GM23338 (cell line): ENCODE data around the gene FBRSL1. TPM values are rescaled to one million over a fixed set of nuclear protein-coding genes. Genes with fewer than 3 reads are reported as not detected.

Source experiments
- ATAC-seq: fragments of 200-7000 bp; cut with Tn5 transposase; 3 replicates; pipeline ENCODE4 v1.9.1; 2020
- DNase-seq: peaks from one replicate; pipeline ENCODE4 v3.0.0-alpha.2; 2015; ENCODE audit warnings: low spot score
- H2AFZ ChIP-seq: fragments of 200-600 bp; sonication (generic); 2 replicates; pipeline ENCODE4 v1.8.0; 2016; ENCODE audit warnings: antibody characterized with exemption, mild to moderate bottlenecking, moderate library complexity
- H3F3A ChIP-seq: fragments of 200-600 bp; sonication (generic); replicated peaks from 2 replicates; pipeline ENCODE4 v1.8.0; 2017; ENCODE audit warnings: antibody characterized with exemption, mixed run types, low read depth
- H3K27ac ChIP-seq: fragments of 200-600 bp; sonication (generic); 2 replicates; pipeline ENCODE4 v1.6.1; 2016; ENCODE audit warnings: low read depth
- H3K27me3 ChIP-seq: fragments of 200-600 bp; sonication (generic); 2 replicates; pipeline ENCODE4 v1.8.0; 2016; ENCODE audit warnings: mild to moderate bottlenecking, mixed run types, moderate library complexity; ENCODE audit not compliant: insufficient read depth
- H3K36me3 ChIP-seq: fragments of 200-600 bp; sonication (generic); 2 replicates; pipeline ENCODE4 v1.8.0; 2016; ENCODE audit warnings: mild to moderate bottlenecking; ENCODE audit not compliant: insufficient read depth
- H3K4me1 ChIP-seq: fragments of 200-600 bp; sonication (generic); 2 replicates; pipeline ENCODE4 v1.8.0; 2016; ENCODE audit warnings: mild to moderate bottlenecking, moderate library complexity; ENCODE audit not compliant: insufficient read depth
- H3K4me2 ChIP-seq: fragments of 200-600 bp; sonication (generic); 2 replicates; pipeline ENCODE4 v1.7.1; 2017; ENCODE audit warnings: mixed run types
- H3K4me3 ChIP-seq: fragments of 200-600 bp; sonication (generic); 2 replicates; pipeline ENCODE4 v1.6.1; 2016; ENCODE audit warnings: mixed run types
- H3K79me2 ChIP-seq: fragments of 200-600 bp; sonication (generic); replicated peaks from 2 replicates; pipeline ENCODE4 v1.8.0; 2017; ENCODE audit warnings: mild to moderate bottlenecking; ENCODE audit not compliant: insufficient read depth
- H3K9me2 ChIP-seq: fragments of 200-600 bp; sonication (generic); 2 replicates; pipeline ENCODE4 v1.8.0; 2017; ENCODE audit not compliant: insufficient read depth
- H4K20me1 ChIP-seq: fragments of 200-600 bp; sonication (generic); replicated peaks from 2 replicates; pipeline ENCODE4 v1.8.0; 2017; ENCODE audit warnings: mild to moderate bottlenecking; ENCODE audit not compliant: insufficient read depth
- H3K27ac Mint-ChIP-seq: 2 replicates; pipeline ENCODE4 v1.8.0; 2020; ENCODE audit warnings: inconsistent platforms, mild to moderate bottlenecking, moderate library complexity, mixed read lengths
- H3K27me3 Mint-ChIP-seq: 3 replicates; pipeline ENCODE4 v1.8.0; 2022; ENCODE audit warnings: low read depth, mild to moderate bottlenecking, moderate library complexity, mixed read lengths, inconsistent platforms; ENCODE audit not compliant: insufficient read depth, poor library complexity
- H3K36me3 Mint-ChIP-seq: 3 replicates; pipeline ENCODE4 v1.8.0; 2021; ENCODE audit warnings: low read depth, mild to moderate bottlenecking, inconsistent platforms, moderate library complexity, mixed read lengths
- H3K4me1 Mint-ChIP-seq: 3 replicates; pipeline ENCODE4 v1.8.0; 2020; ENCODE audit warnings: mild to moderate bottlenecking, inconsistent platforms, mixed read lengths
- H3K4me3 Mint-ChIP-seq: 3 replicates; pipeline ENCODE4 v1.8.0; 2021; ENCODE audit warnings: moderate library complexity, mild to moderate bottlenecking, inconsistent platforms, mixed read lengths
- H3K9me3 Mint-ChIP-seq: 3 replicates; pipeline ENCODE4 v1.8.0; 2020; ENCODE audit warnings: moderate library complexity, mild to moderate bottlenecking, inconsistent platforms, mixed read lengths
- CREB1 ChIP-seq: fragments of 250-450 bp; sonication (Bioruptor Pico); IDR thresholded peaks from 2 replicates; pipeline ENCODE4 v1.5.0; 2020; ENCODE audit warnings: low read depth, mild to moderate bottlenecking, moderate library complexity
- EZH2 ChIP-seq: fragments of 200-600 bp; sonication (generic); IDR thresholded peaks from one replicate; pipeline ENCODE4 v1.8.0; 2017; ENCODE audit warnings: antibody characterized with exemption, mild to moderate bottlenecking, low read depth; ENCODE audit not compliant: unreplicated experiment
- EZH2phosphoT487 ChIP-seq: fragments of 200-600 bp; sonication (generic); IDR thresholded peaks from one replicate; pipeline ENCODE4 v1.8.1; 2018; ENCODE audit warnings: antibody characterized with exemption; ENCODE audit not compliant: unreplicated experiment
- NANOG ChIP-seq: IDR thresholded peaks from 2 replicates; pipeline ENCODE4 v1.6.1; 2016; ENCODE audit warnings: antibody characterized with exemption, borderline replicate concordance
- POLR2AphosphoS5 ChIP-seq: IDR thresholded peaks from 2 replicates; pipeline ENCODE4 v1.6.1; 2016; ENCODE audit warnings: antibody characterized with exemption, low read depth
- STAT1 ChIP-seq: IDR thresholded peaks from one replicate; pipeline ENCODE4 v1.6.1; 2016; ENCODE audit warnings: antibody characterized with exemption; ENCODE audit not compliant: unreplicated experiment
- ZNF114 ChIP-seq: fragments of 250-450 bp; sonication (Bioruptor Pico); IDR thresholded peaks from 2 replicates; pipeline ENCODE4 v1.5.0; 2020; ENCODE audit warnings: mild to moderate bottlenecking, moderate library complexity
- ZNF331 ChIP-seq: fragments of 250-450 bp; sonication (Bioruptor Pico); IDR thresholded peaks from 2 replicates; pipeline ENCODE4 v1.5.0; 2020; ENCODE audit warnings: low read depth, mild to moderate bottlenecking, moderate library complexity
- polyA plus RNA-seq: library from polyadenylated mRNA; unstranded; fragments of >200 nt; fragmentation: Nextera tagmentation; extraction: Ambion mirVana; gene quantifications from 2 replicates; pipeline ENCODE4 v1.2.1, GENCODE V29; 2016
- total RNA-seq: library from RNA; depleted of rRNA; stranded (reverse); fragments of >200 nt; shearing (Covaris generic); gene quantifications from 2 replicates; pipeline ENCODE4 v1.2.3, GENCODE V29; 2014
- TF ChIP-seq, protein P1 (sequence below): IDR thresholded peaks from 2 replicates; pipeline ENCODE4 v1.6.1; 2016; ENCODE audit warnings: antibody characterized with exemption
- TF ChIP-seq, protein P2 (sequence below), 2 experiments: fragments of 200-600 bp in 1 of 2; sonication (generic) in 1 of 2; conservative IDR thresholded peaks; 2 replicates each; pipeline versions ENCODE4 v1.5.1 to v1.6.1; 2016 to 2017; ENCODE audit warnings: antibody characterized with exemption in 2 of 2, low read depth in 2 of 2, mild to moderate bottlenecking in 2 of 2, moderate library complexity in 1 of 2
- TF ChIP-seq, protein P3 (sequence below): fragments of 250-450 bp; sonication (Bioruptor Pico); IDR thresholded peaks from 2 replicates; pipeline ENCODE4 v1.5.0; 2020; ENCODE audit warnings: mild to moderate bottlenecking, moderate library complexity

The FBRSL1 gene
- total and polyA plus RNA-seq, 2 experiments from 2014 or later: 37.8 to 89.8 TPM

DNA sequence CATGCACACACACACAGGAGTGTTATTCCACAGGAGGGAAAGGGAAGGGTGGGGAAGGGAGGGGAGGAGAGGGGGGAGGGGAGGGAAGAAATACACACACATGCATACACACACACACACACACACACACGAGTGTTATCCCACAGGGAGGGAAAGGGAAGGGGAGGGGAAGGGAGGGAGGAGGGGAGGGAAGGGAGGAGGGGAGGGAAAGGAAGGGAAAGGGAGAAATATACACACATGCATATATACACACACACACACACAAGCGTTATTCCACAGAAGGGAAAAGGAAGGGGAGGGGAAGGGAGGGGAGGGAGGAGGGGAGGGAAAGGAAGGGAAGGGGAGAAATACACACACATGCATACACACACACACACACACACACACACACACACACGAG, 19.6 kb upstream of the FBRSL1 start (continued):
- TF ChIP-seq EZH2phosphoT487: no peak
- no peak for TF ChIP-seq CREB1 (CRISPR knock-in tag)
- no peak for TF ChIP-seq NANOG
- TF ChIP-seq POLR2AphosphoS5: no peak
- no peak for TF ChIP-seq EZH2

DNA sequence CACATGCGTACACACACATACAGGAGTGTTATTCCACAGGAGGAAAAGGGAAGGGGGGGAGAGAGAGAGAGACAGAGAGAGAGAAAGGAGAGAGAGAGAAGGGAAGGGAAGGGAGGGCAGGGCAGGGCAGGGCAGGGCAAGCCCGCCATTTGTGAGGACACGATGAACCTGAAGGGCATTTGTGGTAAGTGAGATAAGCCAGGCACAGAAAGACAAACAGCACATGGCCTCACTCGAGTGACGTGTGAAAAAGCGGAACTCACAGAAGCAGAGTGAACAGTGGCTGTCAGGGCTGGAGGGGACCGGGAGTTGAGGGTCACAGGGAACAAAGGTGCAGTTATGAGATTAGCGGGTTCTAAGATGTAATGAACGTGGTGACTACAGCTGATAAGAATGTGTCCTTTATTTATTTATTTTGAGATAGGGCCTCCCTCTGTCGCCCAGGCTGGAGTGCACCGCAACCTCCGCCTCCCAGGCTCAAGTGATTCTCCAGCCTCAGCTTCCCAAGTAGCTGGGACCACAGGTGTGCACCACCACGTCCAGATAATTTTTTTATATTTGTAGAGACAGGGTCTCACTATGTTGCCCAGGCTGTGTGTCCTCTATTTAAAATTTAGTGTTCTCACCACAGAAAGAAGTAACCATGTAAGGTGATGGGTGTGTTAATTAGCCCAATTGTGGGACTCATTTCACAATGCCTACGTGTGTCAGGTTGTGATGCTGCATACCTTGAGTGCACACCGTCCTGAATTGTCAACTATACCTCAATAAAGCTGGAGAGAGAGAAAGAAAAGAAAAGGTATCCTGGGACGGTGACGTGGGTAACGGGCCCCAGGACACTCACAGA, 18.7 kb upstream of the FBRSL1 start:
- H3K36me3 Mint-ChIP-seq: peaks cover 7% of the 10 kb centered on the region
- 0 out of 2 replicates have a peak, but pooled peaks cover 6% of the 10 kb centered on the region for H3F3A ChIP-seq
- H3K4me3 ChIP-seq: no peak overlapping the region
- H3K27ac ChIP-seq: no peak overlapping the region
- H2AFZ ChIP-seq: no peak overlapping the region
- no peak overlapping the region for H3K27ac Mint-ChIP-seq
- no peak overlapping the region for H3K4me2 ChIP-seq
- DNase-seq (no peak), ATAC-seq (no peak)
- H3K4me1 ChIP-seq: peaks cover 4% of the 10 kb centered on the region; the same call in 1 of the 2 replicates
- no peaks in the 10 kb centered on the region for H3K36me3 ChIP-seq
- no peaks in the 10 kb centered on the region for H4K20me1 ChIP-seq
- no peaks in the 10 kb centered on the region for H3K79me2 ChIP-seq
- H3K9me3 Mint-ChIP-seq: peaks cover 18% of the 10 kb centered on the region
- H3K9me2 ChIP-seq: no peaks in the 10 kb centered on the region
- peaks cover 20% of the 10 kb centered on the region for H3K27me3 ChIP-seq
- no peak overlapping the region; the same call in 2 of the 3 replicates for H3K4me3 Mint-ChIP-seq
- H3K4me1 Mint-ChIP-seq: peaks cover 13% of the 10 kb centered on the region
- H3K27me3 Mint-ChIP-seq: peaks cover 24% of the 10 kb centered on the region
- TF ChIP-seq STAT1: no peak
- TF ChIP-seq, protein P1, sequence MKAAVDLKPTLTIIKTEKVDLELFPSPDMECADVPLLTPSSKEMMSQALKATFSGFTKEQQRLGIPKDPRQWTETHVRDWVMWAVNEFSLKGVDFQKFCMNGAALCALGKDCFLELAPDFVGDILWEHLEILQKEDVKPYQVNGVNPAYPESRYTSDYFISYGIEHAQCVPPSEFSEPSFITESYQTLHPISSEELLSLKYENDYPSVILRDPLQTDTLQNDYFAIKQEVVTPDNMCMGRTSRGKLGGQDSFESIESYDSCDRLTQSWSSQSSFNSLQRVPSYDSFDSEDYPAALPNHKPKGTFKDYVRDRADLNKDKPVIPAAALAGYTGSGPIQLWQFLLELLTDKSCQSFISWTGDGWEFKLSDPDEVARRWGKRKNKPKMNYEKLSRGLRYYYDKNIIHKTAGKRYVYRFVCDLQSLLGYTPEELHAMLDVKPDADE: no peak
- TF ChIP-seq, protein P2, sequence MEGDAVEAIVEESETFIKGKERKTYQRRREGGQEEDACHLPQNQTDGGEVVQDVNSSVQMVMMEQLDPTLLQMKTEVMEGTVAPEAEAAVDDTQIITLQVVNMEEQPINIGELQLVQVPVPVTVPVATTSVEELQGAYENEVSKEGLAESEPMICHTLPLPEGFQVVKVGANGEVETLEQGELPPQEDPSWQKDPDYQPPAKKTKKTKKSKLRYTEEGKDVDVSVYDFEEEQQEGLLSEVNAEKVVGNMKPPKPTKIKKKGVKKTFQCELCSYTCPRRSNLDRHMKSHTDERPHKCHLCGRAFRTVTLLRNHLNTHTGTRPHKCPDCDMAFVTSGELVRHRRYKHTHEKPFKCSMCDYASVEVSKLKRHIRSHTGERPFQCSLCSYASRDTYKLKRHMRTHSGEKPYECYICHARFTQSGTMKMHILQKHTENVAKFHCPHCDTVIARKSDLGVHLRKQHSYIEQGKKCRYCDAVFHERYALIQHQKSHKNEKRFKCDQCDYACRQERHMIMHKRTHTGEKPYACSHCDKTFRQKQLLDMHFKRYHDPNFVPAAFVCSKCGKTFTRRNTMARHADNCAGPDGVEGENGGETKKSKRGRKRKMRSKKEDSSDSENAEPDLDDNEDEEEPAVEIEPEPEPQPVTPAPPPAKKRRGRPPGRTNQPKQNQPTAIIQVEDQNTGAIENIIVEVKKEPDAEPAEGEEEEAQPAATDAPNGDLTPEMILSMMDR (conservative IDR thresholded peaks at IDR 0.05; ENCODE audit: low read depth in 2 of 2): no peak
- TF ChIP-seq ZNF114 (CRISPR knock-in tag): no peak
- TF ChIP-seq EZH2: no peak
- TF ChIP-seq, protein P3, sequence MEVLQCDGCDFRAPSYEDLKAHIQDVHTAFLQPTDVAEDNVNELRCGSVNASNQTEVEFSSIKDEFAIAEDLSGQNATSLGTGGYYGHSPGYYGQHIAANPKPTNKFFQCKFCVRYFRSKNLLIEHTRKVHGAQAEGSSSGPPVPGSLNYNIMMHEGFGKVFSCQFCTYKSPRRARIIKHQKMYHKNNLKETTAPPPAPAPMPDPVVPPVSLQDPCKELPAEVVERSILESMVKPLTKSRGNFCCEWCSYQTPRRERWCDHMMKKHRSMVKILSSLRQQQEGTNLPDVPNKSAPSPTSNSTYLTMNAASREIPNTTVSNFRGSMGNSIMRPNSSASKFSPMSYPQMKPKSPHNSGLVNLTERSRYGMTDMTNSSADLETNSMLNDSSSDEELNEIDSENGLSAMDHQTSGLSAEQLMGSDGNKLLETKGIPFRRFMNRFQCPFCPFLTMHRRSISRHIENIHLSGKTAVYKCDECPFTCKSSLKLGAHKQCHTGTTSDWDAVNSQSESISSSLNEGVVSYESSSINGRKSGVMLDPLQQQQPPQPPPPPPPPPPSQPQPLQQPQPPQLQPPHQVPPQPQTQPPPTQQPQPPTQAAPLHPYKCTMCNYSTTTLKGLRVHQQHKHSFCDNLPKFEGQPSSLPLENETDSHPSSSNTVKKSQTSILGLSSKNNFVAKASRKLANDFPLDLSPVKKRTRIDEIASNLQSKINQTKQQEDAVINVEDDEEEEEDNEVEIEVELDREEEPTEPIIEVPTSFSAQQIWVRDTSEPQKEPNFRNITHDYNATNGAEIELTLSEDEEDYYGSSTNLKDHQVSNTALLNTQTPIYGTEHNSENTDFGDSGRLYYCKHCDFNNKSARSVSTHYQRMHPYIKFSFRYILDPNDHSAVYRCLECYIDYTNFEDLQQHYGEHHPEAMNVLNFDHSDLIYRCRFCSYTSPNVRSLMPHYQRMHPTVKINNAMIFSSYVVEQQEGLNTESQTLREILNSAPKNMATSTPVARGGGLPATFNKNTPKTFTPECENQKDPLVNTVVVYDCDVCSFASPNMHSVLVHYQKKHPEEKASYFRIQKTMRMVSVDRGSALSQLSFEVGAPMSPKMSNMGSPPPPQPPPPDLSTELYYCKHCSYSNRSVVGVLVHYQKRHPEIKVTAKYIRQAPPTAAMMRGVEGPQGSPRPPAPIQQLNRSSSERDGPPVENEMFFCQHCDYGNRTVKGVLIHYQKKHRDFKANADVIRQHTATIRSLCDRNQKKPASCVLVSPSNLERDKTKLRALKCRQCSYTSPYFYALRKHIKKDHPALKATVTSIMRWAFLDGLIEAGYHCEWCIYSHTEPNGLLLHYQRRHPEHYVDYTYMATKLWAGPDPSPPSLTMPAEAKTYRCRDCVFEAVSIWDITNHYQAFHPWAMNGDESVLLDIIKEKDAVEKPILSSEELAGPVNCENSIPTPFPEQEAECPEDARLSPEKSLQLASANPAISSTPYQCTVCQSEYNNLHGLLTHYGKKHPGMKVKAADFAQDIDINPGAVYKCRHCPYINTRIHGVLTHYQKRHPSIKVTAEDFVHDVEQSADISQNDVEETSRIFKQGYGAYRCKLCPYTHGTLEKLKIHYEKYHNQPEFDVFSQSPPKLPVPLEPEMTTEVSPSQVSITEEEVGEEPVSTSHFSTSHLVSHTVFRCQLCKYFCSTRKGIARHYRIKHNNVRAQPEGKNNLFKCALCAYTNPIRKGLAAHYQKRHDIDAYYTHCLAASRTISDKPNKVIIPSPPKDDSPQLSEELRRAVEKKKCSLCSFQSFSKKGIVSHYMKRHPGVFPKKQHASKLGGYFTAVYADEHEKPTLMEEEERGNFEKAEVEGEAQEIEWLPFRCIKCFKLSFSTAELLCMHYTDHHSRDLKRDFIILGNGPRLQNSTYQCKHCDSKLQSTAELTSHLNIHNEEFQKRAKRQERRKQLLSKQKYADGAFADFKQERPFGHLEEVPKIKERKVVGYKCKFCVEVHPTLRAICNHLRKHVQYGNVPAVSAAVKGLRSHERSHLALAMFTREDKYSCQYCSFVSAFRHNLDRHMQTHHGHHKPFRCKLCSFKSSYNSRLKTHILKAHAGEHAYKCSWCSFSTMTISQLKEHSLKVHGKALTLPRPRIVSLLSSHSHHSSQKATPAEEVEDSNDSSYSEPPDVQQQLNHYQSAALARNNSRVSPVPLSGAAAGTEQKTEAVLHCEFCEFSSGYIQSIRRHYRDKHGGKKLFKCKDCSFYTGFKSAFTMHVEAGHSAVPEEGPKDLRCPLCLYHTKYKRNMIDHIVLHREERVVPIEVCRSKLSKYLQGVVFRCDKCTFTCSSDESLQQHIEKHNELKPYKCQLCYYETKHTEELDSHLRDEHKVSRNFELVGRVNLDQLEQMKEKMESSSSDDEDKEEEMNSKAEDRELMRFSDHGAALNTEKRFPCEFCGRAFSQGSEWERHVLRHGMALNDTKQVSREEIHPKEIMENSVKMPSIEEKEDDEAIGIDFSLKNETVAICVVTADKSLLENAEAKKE: no peak
- TF ChIP-seq ZNF331: no peak
- no peak for TF ChIP-seq POLR2AphosphoS5
